CD4-positive, CD25-positive, alpha-beta regulatory T cell (primary cell): ENCODE data around the gene HYAL1. TPM values are rescaled to one million over a fixed set of nuclear protein-coding genes. Genes with fewer than 3 reads are reported as not detected.

Experiments used
- ATAC-seq, 2 donors: fragments of 150-1000 bp; cut with Tn5 transposase; one replicate each; pipeline ENCODE4 v1.10.0; 2021; ENCODE audit warnings: low read depth in 2 of 2, moderate number of reproducible peaks in 2 of 2, moderate library complexity in 1 of 2
- DNase-seq, 3 donors: peaks; one replicate each; pipeline versions ENCODE4 v3.0.0 to v3.0.0-alpha.2; 2012 to 2022; ENCODE audit warnings: mixed read lengths in 1 of 3
- H3K27ac ChIP-seq: one replicate; pipeline ENCODE4 v1.7.0; 2013; ENCODE audit warnings: mild to moderate bottlenecking, low read length; ENCODE audit not compliant: insufficient read depth, poor library complexity, severe bottlenecking
- H3K27me3 ChIP-seq: one replicate; pipeline ENCODE4 v1.7.0; 2013; ENCODE audit warnings: low read length; ENCODE audit not compliant: control insufficient read depth, insufficient read depth
- H3K36me3 ChIP-seq: one replicate; pipeline ENCODE4 v1.7.0; 2013; ENCODE audit warnings: mild to moderate bottlenecking, low read length, moderate library complexity; ENCODE audit not compliant: control insufficient read depth, insufficient read depth
- H3K4me1 ChIP-seq: 2 replicates; pipeline ENCODE4 v1.7.0; 2013; ENCODE audit warnings: mild to moderate bottlenecking, low read length; ENCODE audit not compliant: insufficient read depth, control insufficient read depth, poor library complexity, severe bottlenecking
- H3K4me3 ChIP-seq: one replicate; pipeline ENCODE4 v1.7.0; 2013; ENCODE audit warnings: low read depth, mild to moderate bottlenecking, low read length, moderate library complexity
- H3K9me3 ChIP-seq, 2 experiments: 1 replicate in 1 of 2; 2 replicates in 1 of 2; pipeline ENCODE4 v1.7.0; 2013; ENCODE audit warnings: low read length in 2 of 2, mild to moderate bottlenecking in 1 of 2, moderate library complexity in 1 of 2; ENCODE audit not compliant: control insufficient read depth in 2 of 2
- H3K27ac Mint-ChIP-seq, 3 donors: one replicate each; pipeline ENCODE4 v1.8.0; 2020 to 2022; ENCODE audit warnings: mild to moderate bottlenecking in 3 of 3, mixed read lengths in 3 of 3, moderate library complexity in 2 of 3
- H3K27me3 Mint-ChIP-seq: one replicate; pipeline ENCODE4 v1.8.0; 2022; ENCODE audit warnings: mild to moderate bottlenecking, mixed read lengths
- H3K36me3 Mint-ChIP-seq: one replicate; pipeline ENCODE4 v1.8.0; 2020; ENCODE audit warnings: mixed read lengths
- H3K4me1 Mint-ChIP-seq, 4 donors: one replicate each; pipeline ENCODE4 v1.8.0; 2020 to 2022; ENCODE audit warnings: mixed read lengths in 4 of 4, mild to moderate bottlenecking in 1 of 4
- H3K4me3 Mint-ChIP-seq, 4 donors: one replicate each; pipeline ENCODE4 v1.8.0; 2020 to 2022; ENCODE audit warnings: mild to moderate bottlenecking in 4 of 4, mixed read lengths in 4 of 4, moderate library complexity in 3 of 4
- H3K9me3 Mint-ChIP-seq, 7 donors: one replicate each; pipeline ENCODE4 v1.8.0; 2020 to 2022; ENCODE audit warnings: mixed read lengths in 7 of 7, mild to moderate bottlenecking in 3 of 7, moderate library complexity in 2 of 7
- polyA plus RNA-seq, 4 donors: library from polyadenylated mRNA; unstranded; fragments of 300-500 nt; fragmentation: Illumina TruSeq; gene quantifications; one replicate each; pipeline ENCODE4 v1.2.3, GENCODE V29; 2021
- total RNA-seq: library from RNA; stranded (reverse); gene quantifications from one replicate; pipeline ENCODE4 v1.2.3, GENCODE V29; 2022

HYAL1 gene
- total RNA-seq (0.35 TPM), polyA plus RNA-seq (under 1 TPM in 3 of 4 donors, not detected in 1; 0.07 to 0.31 (median 0.10) TPM)

DNA sequence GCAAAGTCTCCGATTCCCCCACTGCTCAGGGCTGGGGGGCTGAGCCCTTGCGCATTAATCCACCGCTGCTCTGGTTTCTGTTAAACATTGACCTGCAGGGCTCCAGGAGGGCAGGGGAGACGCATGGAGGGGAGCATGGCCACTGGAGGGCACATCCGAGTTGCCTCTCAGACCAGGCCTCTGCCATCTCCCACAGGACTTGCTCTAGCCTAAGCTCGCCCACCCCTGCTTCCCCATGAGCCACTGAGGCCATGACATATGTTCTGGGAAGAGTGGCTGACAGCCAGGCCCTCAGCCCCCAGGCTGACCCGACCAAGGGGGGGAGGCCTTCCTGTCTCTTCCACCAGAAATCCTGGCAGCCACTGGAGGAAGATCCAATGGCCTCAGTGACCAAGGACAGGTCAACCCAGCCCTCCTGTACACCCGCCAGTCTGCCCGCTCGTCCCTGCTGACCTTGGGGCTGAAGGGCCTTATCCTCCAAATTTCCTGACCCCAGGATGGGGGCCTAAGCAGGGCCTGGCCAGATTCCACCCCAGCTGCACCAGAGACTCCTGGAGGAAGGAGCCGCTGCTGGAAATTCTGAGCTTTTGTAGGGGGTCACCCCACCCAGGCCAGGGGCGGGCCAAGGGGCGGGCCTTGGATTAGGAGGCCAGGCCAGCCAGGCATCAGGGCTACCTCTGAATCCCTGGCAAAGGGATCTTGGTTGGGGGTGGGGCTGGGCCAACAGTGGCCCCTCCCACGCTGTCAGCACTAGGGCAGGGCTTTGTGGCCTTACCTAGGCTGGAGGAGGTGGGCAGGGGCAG, at the start of gene HYAL1:
HYAL1 (minus strand) TSS at position 562 of the 803 bp plus-strand sequence. CDS start 618 bp downstream, outside the sequence.
- Histone ChIP-seq H3K4me3 (no peak within 1 kb of the TSS), H3K27ac (no peak within 1 kb of the TSS), H3K9me3 (no peaks in the 10 kb centered on the region), H3K27me3 (no peaks in the 10 kb centered on the region), H3K36me3 (no peaks in the 10 kb centered on the region), H3K4me1 (peaks cover 20% of the 10 kb centered on the region)
- ATAC-seq, result no peak
- no peak within 1 kb of the TSS for H3K4me3 Mint-ChIP-seq
- DNase-seq, result no peak
- H3K4me1 Mint-ChIP-seq, result peaks cover 0 to 31% (median 11%) of the 10 kb centered on the region in 4 donors
- H3K9me3 Mint-ChIP-seq, result no peaks in the 10 kb centered on the region
- H3K27ac Mint-ChIP-seq, result peak within 1 kb of the TSS in 1 of 3 donors; percentile 48
- no peaks in the 10 kb centered on the region for H3K27me3 Mint-ChIP-seq
- no peaks in the 10 kb centered on the region for H3K36me3 Mint-ChIP-seq

- Histone ChIP-seq H3K27ac (peak overlapping the region; percentile 26), H3K27me3 (no peaks in the 10 kb centered on the region), H3K9me3 (no peaks in the 10 kb centered on the region), H3K4me1 (peaks cover 51% of the 10 kb centered on the region), H3K4me3 (no peak overlapping the region), H3K36me3 (peaks cover 51% of the 10 kb centered on the region)
- ATAC-seq (no peak), DNase-seq (peak in 1 of 3 donors; percentile 41)
- Mint-ChIP-seq H3K36me3 (peaks cover 20% of the 10 kb centered on the region), H3K9me3 (no peaks in the 10 kb centered on the region), H3K4me3 (peak overlapping the region; percentile 13 to 84 (median 47)), H3K4me1 (peaks cover 0 to 88% (median 48%) of the 10 kb centered on the region in 4 donors), H3K27me3 (no peaks in the 10 kb centered on the region), H3K27ac (peak overlapping the region in 1 of 3 donors; percentile 20)
Measured at GRCh38 chr3:50352781-50353180, 49.4 kb upstream of the HYAL1 start.

DNA sequence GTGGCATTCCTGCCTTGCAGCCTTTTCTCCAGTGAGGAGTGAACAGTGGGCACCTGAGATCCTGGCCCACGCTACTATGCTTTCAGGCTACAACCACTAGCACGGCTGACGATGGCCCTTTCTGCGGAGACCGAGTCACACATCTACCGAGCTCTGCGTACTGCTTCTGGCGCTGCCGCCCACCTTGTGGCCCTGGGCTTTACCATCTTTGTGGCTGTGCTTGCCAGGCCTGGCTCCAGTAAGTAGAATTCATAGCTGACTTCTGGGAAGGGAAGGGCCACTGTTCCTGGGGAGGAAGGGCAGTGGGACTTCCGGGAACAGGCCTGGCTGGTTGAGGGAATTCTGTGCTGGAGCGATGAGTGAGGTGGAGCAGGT, 47.9 kb upstream of the HYAL1 start:
- peaks cover 5 to 87% (median 44%) of the 10 kb centered on the region in 4 donors for H3K4me1 Mint-ChIP-seq
- peaks cover 16% of the 10 kb centered on the region for H3K36me3 Mint-ChIP-seq
- ATAC-seq (no peak), DNase-seq (no peak)
- H3K4me1 ChIP-seq, result peaks cover 47% of the 10 kb centered on the region
- H3K27me3 Mint-ChIP-seq, result no peaks in the 10 kb centered on the region
- peaks cover 50% of the 10 kb centered on the region for H3K36me3 ChIP-seq
- H3K27me3 ChIP-seq, result no peaks in the 10 kb centered on the region
- H3K27ac Mint-ChIP-seq, result peak overlapping the region; percentile 98 to 99 (median 99)
- H3K4me3 ChIP-seq, result peak overlapping the region; percentile 83
- peak overlapping the region; percentile 93 for H3K27ac ChIP-seq
- no peaks in the 10 kb centered on the region for H3K9me3 ChIP-seq
- peak overlapping the region; percentile 91 to 97 (median 96) for H3K4me3 Mint-ChIP-seq
- H3K9me3 Mint-ChIP-seq, result no peaks in the 10 kb centered on the region

DNA sequence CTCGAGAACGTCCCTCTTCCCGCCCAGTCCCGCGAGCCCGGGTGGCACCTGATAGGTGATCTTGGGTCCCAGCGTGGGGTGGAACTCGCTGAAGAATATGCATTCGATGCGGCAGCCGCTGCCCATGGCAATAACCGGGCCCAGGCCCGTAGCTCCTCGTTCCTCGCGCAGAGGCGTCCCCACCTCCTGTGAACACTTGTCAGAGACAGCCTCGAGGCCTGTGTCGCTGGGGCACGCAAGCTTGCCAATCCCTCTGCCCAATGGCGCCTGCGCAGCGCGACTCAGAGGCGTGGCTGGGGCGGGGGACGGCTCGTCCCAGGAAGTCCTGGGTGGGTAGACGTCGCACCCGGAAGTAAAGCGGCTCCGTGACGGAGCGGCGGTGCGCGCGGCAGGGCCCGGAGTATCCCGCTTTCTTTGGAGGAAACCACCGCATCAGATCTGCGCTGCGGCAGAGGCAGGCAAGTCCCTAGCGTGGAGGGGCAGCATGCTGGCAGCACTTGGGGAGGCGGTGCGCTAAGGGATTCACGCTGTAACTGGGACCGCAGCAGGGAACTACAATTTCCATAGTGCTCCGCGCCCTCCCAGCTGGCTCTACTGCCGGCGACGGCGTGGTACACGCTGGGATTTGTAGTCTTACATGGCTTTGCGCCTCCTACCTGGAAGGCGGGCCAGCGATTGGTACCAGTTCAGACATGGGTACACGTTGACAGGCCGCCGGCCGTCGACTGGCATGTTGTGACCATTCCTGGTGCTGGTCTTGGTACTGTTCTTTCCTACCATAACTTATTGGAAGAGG, 47.4 kb upstream of the HYAL1 start, which contains the start of the genes CYB561D2 and NPRL2:
CYB561D2 (plus strand) TSS at position 336 of the 796 bp plus-strand sequence. CDS start 572 bp downstream, outside the sequence.
NPRL2 (minus strand) TSS at position 249 of the 796 bp plus-strand sequence; CDS start at position 126, 123 bp downstream.
- Mint-ChIP-seq H3K27me3 (no peaks in the 10 kb centered on the region), H3K27ac (peak within 1 kb of the TSS; percentile 98 to 99 (median 99)), H3K4me1 (peaks cover 5 to 87% (median 44%) of the 10 kb centered on the region in 4 donors), H3K9me3 (no peaks in the 10 kb centered on the region), H3K36me3 (peaks cover 16% of the 10 kb centered on the region), H3K4me3 (peak within 1 kb of the TSS; percentile 91 to 97 (median 96))
- Histone ChIP-seq H3K9me3 (no peaks in the 10 kb centered on the region), H3K4me3 (peak within 1 kb of the TSS; percentile 83), H3K36me3 (peaks cover 45% of the 10 kb centered on the region), H3K4me1 (peaks cover 46% of the 10 kb centered on the region), H3K27me3 (no peaks in the 10 kb centered on the region), H3K27ac (peak within 1 kb of the TSS; percentile 93)
- DNase-seq (peak; percentile 98 to 99 (median 99)), ATAC-seq (peak; percentile 86 to 87)

DNA sequence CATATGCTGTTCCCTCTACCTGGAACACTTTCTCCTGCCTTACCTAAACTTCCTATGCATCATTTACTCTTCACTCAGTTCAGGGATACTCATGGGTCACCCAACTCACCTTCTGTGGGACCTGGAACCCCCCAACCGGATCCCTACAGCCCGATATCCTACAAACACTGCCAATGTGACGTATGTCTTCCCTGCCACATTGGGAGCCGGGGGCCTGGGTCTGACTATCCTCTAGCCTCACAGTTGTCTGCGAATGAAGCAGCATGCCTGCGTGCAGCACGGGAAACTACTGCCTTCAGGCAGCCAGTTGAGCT, 46.8 kb upstream of the HYAL1 start:
- Histone ChIP-seq H3K27ac (peak overlapping the region; percentile 93), H3K9me3 (no peaks in the 10 kb centered on the region), H3K4me1 (peaks cover 48% of the 10 kb centered on the region), H3K4me3 (peak overlapping the region; percentile 81), H3K36me3 (peaks cover 40% of the 10 kb centered on the region), H3K27me3 (no peaks in the 10 kb centered on the region)
- DNase-seq (no peak), ATAC-seq (no peak)
- no peaks in the 10 kb centered on the region for H3K27me3 Mint-ChIP-seq
- peak overlapping the region; percentile 91 to 97 (median 96) for H3K4me3 Mint-ChIP-seq
- no peaks in the 10 kb centered on the region for H3K9me3 Mint-ChIP-seq
- peaks cover 13% of the 10 kb centered on the region for H3K36me3 Mint-ChIP-seq
- H3K27ac Mint-ChIP-seq, result peak overlapping the region; percentile 98 to 99 (median 99)
- H3K4me1 Mint-ChIP-seq, result peaks cover 5 to 85% (median 42%) of the 10 kb centered on the region in 4 donors

- ATAC-seq (peak; percentile 24 to 26), DNase-seq (peak; percentile 73 to 88 (median 82))
- peaks cover 52% of the 10 kb centered on the region for H3K4me1 ChIP-seq
- Mint-ChIP-seq H3K27ac (peak overlapping the region; percentile 56 to 79 (median 69)), H3K36me3 (peaks cover 4% of the 10 kb centered on the region), H3K27me3 (no peaks in the 10 kb centered on the region), H3K4me1 (peaks cover 5 to 84% (median 38%) of the 10 kb centered on the region in 4 donors), H3K4me3 (peak overlapping the region; percentile 53 to 89 (median 61)), H3K9me3 (no peaks in the 10 kb centered on the region)
- H3K27me3 ChIP-seq, result no peaks in the 10 kb centered on the region
- no peaks in the 10 kb centered on the region for H3K9me3 ChIP-seq
- H3K36me3 ChIP-seq, result peaks cover 13% of the 10 kb centered on the region
- H3K27ac ChIP-seq, result peak overlapping the region; percentile 60
- H3K4me3 ChIP-seq, result no peak overlapping the region
Measured at GRCh38 chr3:50347187-50347813, 43.9 kb upstream of the HYAL1 start.

DNA sequence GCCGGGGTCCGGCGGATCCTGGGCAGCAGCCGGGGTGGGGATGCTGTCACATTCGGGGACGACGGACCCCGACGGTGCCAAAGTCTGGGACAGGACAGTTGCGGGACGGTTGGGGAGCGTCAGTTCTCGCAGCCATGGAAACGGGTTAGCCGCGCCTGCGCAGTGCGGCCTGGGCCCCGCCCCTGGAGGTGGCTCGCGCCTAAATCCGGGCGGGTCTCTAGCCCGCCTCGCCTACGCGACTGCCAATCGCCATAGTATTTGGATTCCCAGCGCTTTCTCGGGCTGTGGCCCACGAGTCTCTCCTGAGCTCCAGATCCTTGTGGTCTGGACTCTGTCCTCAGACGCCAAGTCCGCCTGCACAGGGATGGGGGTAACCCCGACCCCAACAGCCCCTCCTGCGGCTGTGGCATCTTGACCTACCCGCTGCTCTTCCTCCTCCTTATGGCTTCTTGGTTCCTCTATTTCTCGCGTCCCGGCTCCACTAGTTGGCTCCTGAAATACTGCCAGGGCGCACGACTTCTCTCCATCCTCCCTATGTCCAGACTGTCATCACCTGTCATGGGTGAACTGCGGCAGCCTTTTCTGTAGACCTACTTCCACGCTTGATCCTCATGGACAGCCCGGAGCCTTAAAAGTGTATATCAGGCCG, 42.3 kb upstream of the HYAL1 start, which contains the start of gene ZMYND10:
ZMYND10 (minus strand) TSS at position 147 of the 649 bp plus-strand sequence. CDS start 153 bp downstream, outside the sequence.
- H3K27me3 Mint-ChIP-seq, result no peaks in the 10 kb centered on the region
- peak within 1 kb of the TSS; percentile 27 to 89 (median 70) for H3K4me3 Mint-ChIP-seq
- H3K4me1 Mint-ChIP-seq, result peaks cover 5 to 79% (median 38%) of the 10 kb centered on the region in 4 donors
- Histone ChIP-seq H3K4me3 (peak within 1 kb of the TSS; percentile 37), H3K27ac (no peak within 1 kb of the TSS), H3K27me3 (no peaks in the 10 kb centered on the region), H3K4me1 (peaks cover 54% of the 10 kb centered on the region), H3K36me3 (peaks cover 13% of the 10 kb centered on the region), H3K9me3 (no peaks in the 10 kb centered on the region)
- H3K9me3 Mint-ChIP-seq, result no peaks in the 10 kb centered on the region
- H3K27ac Mint-ChIP-seq, result peak within 1 kb of the TSS; percentile 23 to 89 (median 62)
- ATAC-seq (peak in 1 of 2 donors; percentile 22), DNase-seq (peak; percentile 72 to 77 (median 74))
- H3K36me3 Mint-ChIP-seq, result peaks cover 4% of the 10 kb centered on the region
